22Rv1 (cell line): Measurements from ENCODE around the gene PNPLA3.

Experiments
- CTCF ChIP-seq: fragments of 450-650 bp; IDR thresholded peaks from 2 replicates; pipeline ENCODE4 v1.5.1; 2017; ENCODE audit warnings: mild to moderate bottlenecking
- ZFX ChIP-seq: fragments of 450-650 bp; IDR thresholded peaks from 2 replicates; pipeline ENCODE4 v1.6.1; 2017; ENCODE audit warnings: antibody characterized with exemption, borderline replicate concordance

- TF ChIP-seq CTCF (no peak), ZFX (no peak)
These were observed 27.8 kb downstream of the PNPLA3 start for GRCh38 chr22:43951391-43951790.
